DOHH2 (cell line): ENCODE data around the gene GARNL3.

Experiments
- H3F3A ChIP-seq: fragments of 200-600 bp; sonication (generic), shearing (Covaris generic); 2 replicates; pipeline ENCODE4 v1.6.0; 2016; ENCODE audit warnings: antibody characterized with exemption, mild to moderate bottlenecking; ENCODE audit not compliant: control insufficient read depth, insufficient read depth
- H3K27ac ChIP-seq: fragments of 200-600 bp; sonication (generic); 2 replicates; pipeline ENCODE4 v1.5.1; 2014; ENCODE audit warnings: low read depth, mild to moderate bottlenecking, low read length, moderate library complexity
- H3K27me3 ChIP-seq: fragments of 200-600 bp; sonication (generic); 2 replicates; pipeline ENCODE4 v1.6.1; 2014; ENCODE audit warnings: mild to moderate bottlenecking, low read length, mixed read lengths; ENCODE audit not compliant: control insufficient read depth
- H3K36me3 ChIP-seq: fragments of 200-600 bp; sonication (generic); 2 replicates; pipeline ENCODE4 v1.6.1; 2014; ENCODE audit warnings: mild to moderate bottlenecking, low read length, moderate library complexity, mixed read lengths; ENCODE audit not compliant: control insufficient read depth
- H3K4me1 ChIP-seq: fragments of 200-600 bp; sonication (generic); 2 replicates; pipeline ENCODE4 v1.6.1; 2014; ENCODE audit warnings: mild to moderate bottlenecking, low read length, mixed read lengths; ENCODE audit not compliant: control insufficient read depth
- H3K4me2 ChIP-seq: fragments of 200-600 bp; sonication (generic); 2 replicates; pipeline ENCODE4 v1.6.0; 2014; ENCODE audit warnings: mild to moderate bottlenecking, low read length, moderate library complexity
- H3K4me3 ChIP-seq: fragments of 200-600 bp; sonication (generic); 2 replicates; pipeline ENCODE4 v1.5.1; 2014; ENCODE audit warnings: mild to moderate bottlenecking, low read length, mixed read lengths
- H3K79me2 ChIP-seq: fragments of 200-600 bp; sonication (generic); 2 replicates; pipeline ENCODE4 v1.6.1; 2014; ENCODE audit warnings: mild to moderate bottlenecking, low read length, mixed read lengths; ENCODE audit not compliant: control insufficient read depth
- H3K9me2 ChIP-seq: fragments of 200-600 bp; sonication (generic); replicated peaks from 2 replicates; pipeline ENCODE4 v1.6.1; 2014; ENCODE audit warnings: mild to moderate bottlenecking, low read length, mixed read lengths; ENCODE audit not compliant: control insufficient read depth
- H3K9me3 ChIP-seq: fragments of 200-600 bp; sonication (generic); 2 replicates; pipeline ENCODE4 v1.6.1; 2014; ENCODE audit warnings: antibody characterized with exemption, low read length, mixed read lengths; ENCODE audit not compliant: control insufficient read depth, insufficient read depth
- H4K20me1 ChIP-seq: fragments of 200-600 bp; sonication (generic); 2 replicates; pipeline ENCODE4 v1.6.0; 2014; ENCODE audit warnings: low read depth, mild to moderate bottlenecking, antibody characterized with exemption, low read length, moderate library complexity; ENCODE audit not compliant: control insufficient read depth, insufficient read depth
- EZH2phosphoT487 ChIP-seq: fragments of 200-600 bp; sonication (generic); IDR thresholded peaks from 2 replicates; pipeline ENCODE4 v1.6.1; 2017; ENCODE audit warnings: borderline replicate concordance, mild to moderate bottlenecking, antibody characterized with exemption, low read length, moderate library complexity, mixed read lengths
- TF ChIP-seq, protein P1 (sequence below): fragments of 200-600 bp; sonication (generic); IDR thresholded peaks from one replicate; pipeline ENCODE4 v1.5.1; 2014; ENCODE audit warnings: antibody characterized with exemption, mild to moderate bottlenecking, low read depth, low read length; ENCODE audit not compliant: poor library complexity, severe bottlenecking

GARNL3 gene

DNA sequence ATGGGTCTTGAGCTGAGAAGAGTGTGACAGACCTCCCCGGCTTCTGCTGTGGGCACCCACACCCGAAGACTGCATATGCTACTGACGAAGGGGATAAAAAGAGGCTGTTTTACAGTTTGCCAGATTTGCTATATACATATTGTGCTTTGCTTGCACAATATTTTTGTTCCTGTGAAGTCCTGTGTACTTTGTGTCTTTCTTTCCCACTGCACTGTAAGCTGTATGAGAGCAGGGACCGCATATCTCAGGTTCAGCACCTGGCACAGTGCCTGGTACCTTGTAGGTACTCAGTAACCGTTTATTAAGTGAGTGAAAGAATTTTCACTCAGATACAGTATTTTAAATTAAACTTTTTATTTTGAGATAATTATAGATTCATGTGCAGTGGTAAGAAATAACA lies 8.2 kb upstream of the GARNL3 start:
- TF ChIP-seq, protein P1, sequence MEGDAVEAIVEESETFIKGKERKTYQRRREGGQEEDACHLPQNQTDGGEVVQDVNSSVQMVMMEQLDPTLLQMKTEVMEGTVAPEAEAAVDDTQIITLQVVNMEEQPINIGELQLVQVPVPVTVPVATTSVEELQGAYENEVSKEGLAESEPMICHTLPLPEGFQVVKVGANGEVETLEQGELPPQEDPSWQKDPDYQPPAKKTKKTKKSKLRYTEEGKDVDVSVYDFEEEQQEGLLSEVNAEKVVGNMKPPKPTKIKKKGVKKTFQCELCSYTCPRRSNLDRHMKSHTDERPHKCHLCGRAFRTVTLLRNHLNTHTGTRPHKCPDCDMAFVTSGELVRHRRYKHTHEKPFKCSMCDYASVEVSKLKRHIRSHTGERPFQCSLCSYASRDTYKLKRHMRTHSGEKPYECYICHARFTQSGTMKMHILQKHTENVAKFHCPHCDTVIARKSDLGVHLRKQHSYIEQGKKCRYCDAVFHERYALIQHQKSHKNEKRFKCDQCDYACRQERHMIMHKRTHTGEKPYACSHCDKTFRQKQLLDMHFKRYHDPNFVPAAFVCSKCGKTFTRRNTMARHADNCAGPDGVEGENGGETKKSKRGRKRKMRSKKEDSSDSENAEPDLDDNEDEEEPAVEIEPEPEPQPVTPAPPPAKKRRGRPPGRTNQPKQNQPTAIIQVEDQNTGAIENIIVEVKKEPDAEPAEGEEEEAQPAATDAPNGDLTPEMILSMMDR: no peak
- no peak for TF ChIP-seq EZH2phosphoT487
- H3K79me2 ChIP-seq: no peaks in the 10 kb centered on the region

DNA sequence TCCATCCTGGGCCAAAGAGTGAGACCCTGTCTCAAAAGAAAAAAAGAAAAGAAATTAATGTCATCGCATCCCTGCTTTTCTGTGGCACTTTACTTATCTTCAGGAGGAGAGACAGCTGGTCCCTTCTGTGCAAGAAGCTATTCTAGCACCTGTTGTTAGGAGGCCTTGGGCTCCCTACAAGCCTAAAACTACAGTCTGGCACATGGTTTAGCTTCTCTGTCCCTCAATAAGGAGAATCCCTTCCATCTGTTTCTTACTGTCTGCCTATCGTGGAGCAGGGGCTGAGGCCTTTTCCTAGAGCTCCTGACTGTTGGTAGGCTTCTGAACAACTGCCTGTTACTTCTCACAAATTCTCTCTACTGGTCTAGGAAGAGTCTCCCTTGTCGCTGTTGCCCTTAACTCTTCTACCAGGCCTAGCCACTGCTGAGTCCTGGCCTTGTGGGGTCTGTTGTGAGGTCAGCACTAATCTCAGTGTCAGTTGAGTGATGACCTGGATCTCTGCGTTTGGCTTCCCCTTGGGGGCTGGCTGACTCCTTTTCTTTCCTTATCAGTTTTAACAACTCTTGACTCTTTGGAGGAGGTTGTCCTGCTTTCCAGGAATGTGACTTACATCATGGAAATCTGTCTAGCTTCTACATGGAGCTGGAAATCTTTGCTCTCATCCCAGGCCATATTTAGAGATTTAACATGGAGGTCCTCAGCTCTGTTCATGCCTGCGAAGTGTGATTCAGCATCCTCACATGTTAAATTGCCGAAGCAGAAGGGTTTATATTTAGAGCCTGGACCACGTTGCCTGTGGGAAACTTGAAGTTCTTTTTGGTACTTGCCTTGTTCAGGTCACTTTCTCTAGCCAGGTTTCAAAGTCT lies 5.7 kb upstream of the GARNL3 start:
- Histone ChIP-seq H3K27ac (no peak overlapping the region), H3F3A (no peaks in the 10 kb centered on the region), H3K4me1 (no peaks in the 10 kb centered on the region), H3K27me3 (peaks cover 7% of the 10 kb centered on the region; the same call in 1 of the 2 replicates), H3K79me2 (no peaks in the 10 kb centered on the region), H3K9me3 (no peaks in the 10 kb centered on the region), H3K9me2 (no peaks in the 10 kb centered on the region), H3K4me2 (no peak overlapping the region), H3K36me3 (no peaks in the 10 kb centered on the region), H4K20me1 (no peaks in the 10 kb centered on the region), H3K4me3 (no peak overlapping the region)
- TF ChIP-seq, protein P1: no peak
- no peak for TF ChIP-seq EZH2phosphoT487

More for the DNA sequence above, 8.2 kb upstream of the GARNL3 start:
- H3K27me3 ChIP-seq: peaks cover 12% of the 10 kb centered on the region; the same call in 1 of the 2 replicates
- H3K4me2 ChIP-seq: no peak overlapping the region
- H3F3A ChIP-seq: no peaks in the 10 kb centered on the region
- H3K4me3 ChIP-seq: no peak overlapping the region
- H3K9me2 ChIP-seq: no peaks in the 10 kb centered on the region
- no peaks in the 10 kb centered on the region for H3K36me3 ChIP-seq
- H3K27ac ChIP-seq: no peak overlapping the region
- no peaks in the 10 kb centered on the region for H3K4me1 ChIP-seq
- H4K20me1 ChIP-seq: no peaks in the 10 kb centered on the region
- no peaks in the 10 kb centered on the region for H3K9me3 ChIP-seq

- no peak overlapping the region for H3K27ac ChIP-seq
- H3K9me3 ChIP-seq: no peaks in the 10 kb centered on the region
- H3K36me3 ChIP-seq: no peaks in the 10 kb centered on the region
- H3K27me3 ChIP-seq: 0 out of 2 replicates have a peak, but pooled peaks cover 2% of the 10 kb centered on the region
- no peak for TF ChIP-seq EZH2phosphoT487
- TF ChIP-seq, protein P1: no peak
- H3K4me1 ChIP-seq: no peaks in the 10 kb centered on the region
- H3K79me2 ChIP-seq: no peaks in the 10 kb centered on the region
- H3F3A ChIP-seq: no peaks in the 10 kb centered on the region
- no peaks in the 10 kb centered on the region for H3K9me2 ChIP-seq
- H3K4me2 ChIP-seq: no peak overlapping the region
- no peaks in the 10 kb centered on the region for H4K20me1 ChIP-seq
- no peak overlapping the region for H3K4me3 ChIP-seq
These were observed 2.0 kb upstream of the GARNL3 start for GRCh38 chr9:127262602-127263001.
